ENCODE measurements around the gene VTI1A.

The VTI1A gene

DNA sequence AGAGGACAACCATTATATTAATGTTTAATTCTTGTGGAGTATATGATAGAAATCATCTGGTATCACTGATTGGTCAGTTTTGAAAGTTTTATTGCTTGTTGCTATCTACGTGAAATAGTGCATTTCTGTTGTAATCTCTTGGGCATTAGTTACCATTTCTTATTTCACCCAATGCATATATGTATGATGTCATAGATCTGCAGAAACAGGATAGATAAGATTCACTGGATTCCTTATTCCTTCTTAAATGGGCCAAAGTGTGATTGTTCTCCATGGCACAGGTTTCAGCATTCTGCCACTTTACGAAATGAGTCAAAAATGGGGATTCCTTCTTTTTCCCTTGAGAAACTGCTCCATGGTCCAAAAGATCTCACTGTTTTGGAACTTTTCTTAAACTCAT, 56.6 kb downstream of the VTI1A start:
- no peak for DNase-seq (ENCODE audit: low spot score)

GRCh38 chr10:112507046-112507445, 60.0 kb downstream of the VTI1A start:
- no peak for DNase-seq (ENCODE audit: low spot score)

GRCh38 chr10:112507988-112508387, 61.0 kb downstream of the VTI1A start:
- DNase-seq (ENCODE audit: low spot score) = no peak

GRCh38 chr10:112509558-112510291, 62.7 kb downstream of the VTI1A start:
- DNase-seq (ENCODE audit: low spot score) = no peak

- DNase-seq (ENCODE audit: low spot score) = no peak
These were observed 63.4 kb downstream of the VTI1A start for GRCh38 chr10:112510384-112510783.

- DNase-seq (ENCODE audit: low spot score) = no peak
These were observed 65.3 kb downstream of the VTI1A start for GRCh38 chr10:112512294-112512693.

DNA sequence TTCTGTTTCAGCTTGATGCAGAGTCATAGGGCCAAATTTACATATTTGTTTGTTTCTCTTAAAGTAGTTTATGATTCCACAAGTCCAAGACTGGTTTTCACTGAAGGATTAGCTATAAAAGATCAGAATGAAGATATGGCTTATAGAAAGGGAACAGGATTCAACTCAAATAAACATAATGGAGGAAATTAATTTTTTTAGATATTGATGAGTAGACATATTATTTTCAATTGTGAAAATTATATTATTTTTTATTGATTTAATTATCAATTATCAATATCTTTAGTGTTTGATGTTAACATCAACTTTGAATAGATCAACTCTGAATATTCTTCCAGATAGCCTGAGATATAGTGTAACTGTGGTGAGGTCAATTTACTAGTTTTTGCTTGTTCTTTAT, 68.1 kb downstream of the VTI1A start:
- DNase-seq (ENCODE audit: low spot score) = no peak

DNA sequence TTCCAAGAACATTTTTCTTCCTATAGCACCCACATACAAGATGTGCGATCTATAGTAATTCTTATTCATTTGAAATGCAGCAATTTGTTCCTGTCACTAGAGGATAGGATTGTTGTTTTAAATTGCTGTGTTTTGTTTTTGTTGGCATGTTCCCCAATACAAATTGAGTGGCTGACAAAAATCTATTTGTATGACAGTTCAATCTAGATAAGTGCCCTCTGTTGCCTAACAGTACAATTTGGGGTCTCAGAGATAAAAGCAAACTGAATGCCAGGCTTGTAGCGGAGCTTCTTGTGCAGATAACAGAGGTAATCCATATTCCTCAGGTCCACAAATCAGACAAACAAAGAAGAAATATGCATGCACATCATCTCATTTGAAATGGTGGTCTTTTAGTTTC, 68.8 kb downstream of the VTI1A start:
- DNase-seq (ENCODE audit: low spot score) = no peak

- no peak for DNase-seq (ENCODE audit: low spot score)
These were observed 70.4 kb downstream of the VTI1A start for GRCh38 chr10:112517451-112517862.

DNA sequence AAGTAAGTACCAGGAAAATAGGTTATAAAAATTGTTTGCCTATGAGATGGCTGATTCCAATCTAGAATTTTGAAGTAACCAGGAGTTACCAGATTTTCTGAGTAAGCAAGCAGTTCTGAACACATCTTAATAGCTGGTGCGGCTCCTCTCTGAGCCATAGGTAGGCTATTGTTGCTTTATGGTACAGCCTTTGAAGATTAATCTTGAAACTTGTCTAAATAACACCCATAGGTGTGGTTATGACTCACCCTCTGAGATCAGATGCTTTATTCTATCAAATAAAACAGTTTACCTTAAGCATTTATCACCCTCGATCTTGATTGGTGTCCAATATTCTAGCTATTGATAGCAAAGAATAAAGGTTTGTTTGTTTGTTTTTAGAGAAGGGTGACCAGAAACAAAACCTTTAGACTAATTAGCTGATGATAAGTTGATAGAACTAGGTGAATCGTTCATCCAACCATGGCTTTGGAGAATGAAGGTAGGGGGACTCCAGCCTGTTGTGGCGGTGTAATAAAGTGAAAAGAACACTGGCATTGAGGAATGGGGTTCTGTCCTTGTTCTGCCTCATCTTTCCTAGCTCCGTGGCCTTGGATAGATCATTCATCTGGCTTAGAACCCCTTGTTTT, 72.2 kb downstream of the VTI1A start:
- no peak for DNase-seq (ENCODE audit: low spot score)

DNA sequence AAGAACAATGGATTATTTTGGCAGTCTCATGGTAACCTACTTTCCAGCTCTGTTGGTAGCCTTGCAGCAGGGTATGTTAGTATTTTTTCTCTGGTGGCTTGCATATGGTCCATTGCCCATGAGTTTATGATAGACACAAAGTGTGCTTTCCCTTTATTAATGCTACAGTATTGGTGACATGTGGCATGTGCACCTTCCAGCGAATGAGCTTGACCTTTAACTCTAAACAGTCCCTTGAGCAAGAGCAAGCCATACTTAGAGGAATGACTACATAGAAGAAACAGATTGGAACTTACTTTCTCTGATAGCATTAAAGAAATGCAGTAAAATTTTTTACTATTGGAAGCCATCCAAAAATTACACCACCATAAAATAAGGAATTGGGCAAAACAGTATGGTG, 73.9 kb downstream of the VTI1A start:
- no peak for DNase-seq (ENCODE audit: low spot score)

- no peak for DNase-seq (ENCODE audit: low spot score)
These were observed 77.6 kb downstream of the VTI1A start for GRCh38 chr10:112524641-112525040.

- DNase-seq (ENCODE audit: low spot score) = no peak
These were observed 78.2 kb downstream of the VTI1A start for GRCh38 chr10:112525200-112525599.

- DNase-seq (ENCODE audit: low spot score) = no peak
These were observed 79.1 kb downstream of the VTI1A start for GRCh38 chr10:112526139-112526538.

GRCh38 chr10:112526906-112527305, 79.9 kb downstream of the VTI1A start:
- DNase-seq (ENCODE audit: low spot score) = no peak

- no peak for DNase-seq (ENCODE audit: low spot score)
These were observed 81.2 kb downstream of the VTI1A start for GRCh38 chr10:112528235-112528634.

DNA sequence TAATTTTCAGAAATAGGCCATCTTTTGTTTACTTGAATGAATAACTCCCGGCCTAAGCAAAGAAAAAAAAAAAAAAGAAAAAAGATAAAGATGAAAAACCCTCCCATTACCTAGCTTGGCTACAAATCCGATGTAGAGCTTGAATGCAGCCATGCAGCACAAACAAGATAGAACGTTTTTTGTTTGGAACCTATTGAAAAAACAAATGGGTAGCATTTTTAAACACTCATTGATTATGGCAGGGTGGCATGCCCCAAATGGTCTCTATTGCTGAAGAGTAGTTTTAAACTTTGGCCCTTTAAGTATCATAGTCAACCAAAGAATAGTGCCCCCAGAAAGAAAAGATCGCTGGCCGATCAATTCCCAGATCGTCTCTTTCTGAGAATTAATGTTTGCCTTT, 84.4 kb downstream of the VTI1A start:
- no peak for DNase-seq (ENCODE audit: low spot score)

GRCh38 chr10:112532189-112532588, 85.2 kb downstream of the VTI1A start:
- no peak for DNase-seq (ENCODE audit: low spot score)

GRCh38 chr10:112532956-112533355, 85.9 kb downstream of the VTI1A start:
- no peak for DNase-seq (ENCODE audit: low spot score)

GRCh38 chr10:112533916-112534315, 86.9 kb downstream of the VTI1A start:
- DNase-seq (ENCODE audit: low spot score) = no peak

DNA sequence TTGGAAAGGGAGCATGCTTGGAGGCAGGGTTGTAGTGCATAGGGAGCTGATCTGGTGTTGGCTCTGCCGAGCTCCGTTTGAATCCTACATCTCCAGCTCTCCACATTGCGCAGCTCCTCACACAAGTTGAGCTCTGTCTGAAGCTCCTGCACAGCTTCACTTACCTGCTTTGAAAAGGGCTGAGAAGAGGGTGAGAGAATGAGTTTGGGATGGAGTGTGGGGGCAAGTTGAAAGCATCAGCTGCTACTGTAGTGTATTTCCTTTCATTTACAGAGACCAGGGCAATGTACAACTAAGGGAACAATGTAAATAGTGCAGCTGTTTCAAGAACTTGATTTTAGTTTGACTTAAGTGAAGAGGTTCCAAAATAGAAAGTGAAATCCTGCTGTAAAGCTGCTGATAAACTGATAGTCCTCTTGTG, 88.5 kb downstream of the VTI1A start:
- no peak for DNase-seq (ENCODE audit: low spot score)

- DNase-seq (ENCODE audit: low spot score) = no peak
These were observed 89.6 kb downstream of the VTI1A start for GRCh38 chr10:112536663-112537062.

- no peak for DNase-seq (ENCODE audit: low spot score)
These were observed 91.2 kb downstream of the VTI1A start for GRCh38 chr10:112538168-112538567.
